GM20431 (cell line): ENCODE results near the gene CDHR4.

ENCODE experiments used
- in situ Hi-C: fragments of 300-500 bp; cut with MseI, MboI; formaldehyde crosslinking; loops from one replicate; pipeline ENCODE4 v1.15.0; 2020; ENCODE audit warnings: low sequenced_read_pairs; ENCODE audit not compliant: unreplicated experiment

Gene CDHR4

DNA sequence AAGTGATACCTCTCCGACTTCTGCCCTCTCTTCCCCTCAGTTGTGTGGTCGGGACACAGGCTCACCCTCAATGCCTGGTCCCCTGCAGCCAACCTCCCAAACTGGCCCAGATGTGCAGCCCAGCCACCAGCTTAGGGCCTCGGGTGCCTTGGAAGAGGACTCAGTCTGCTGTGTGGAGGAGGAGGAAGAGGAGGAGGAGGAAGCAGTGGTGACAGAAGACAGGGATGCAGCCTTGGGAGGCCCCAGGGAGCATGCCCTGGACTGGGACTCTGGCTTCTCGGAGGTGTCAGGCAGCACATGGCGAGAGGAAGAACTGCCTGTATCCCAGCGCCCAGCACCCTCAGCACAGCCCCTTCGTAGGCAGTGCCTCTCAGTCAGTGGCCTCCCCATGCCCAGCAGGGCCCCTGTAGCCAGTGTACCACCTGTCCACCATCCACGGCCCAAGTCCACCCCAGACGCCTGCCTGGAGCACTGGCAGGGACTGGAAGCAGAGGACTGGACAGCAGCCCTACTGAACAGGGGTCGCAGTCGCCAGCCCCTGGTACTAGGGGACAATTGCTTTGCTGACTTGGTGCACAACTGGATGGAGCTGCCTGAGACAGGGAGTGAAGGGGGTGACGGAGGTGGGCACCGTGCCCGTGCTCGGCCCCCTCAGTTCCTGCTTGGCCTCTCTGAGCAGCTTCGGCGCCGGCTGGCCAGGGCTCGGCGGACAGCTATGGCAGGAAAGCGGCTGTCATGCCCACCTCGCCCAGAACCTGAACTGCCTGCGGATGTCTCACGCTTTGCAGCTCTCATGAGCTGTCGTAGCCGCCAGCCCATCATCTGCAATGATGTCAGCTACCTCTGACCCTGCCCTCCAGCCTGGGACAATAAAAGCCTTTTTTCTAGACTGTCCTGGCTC is 4.7 kb upstream of the CDHR4 start:
- in situ Hi-C loops = no loop called here

DNA sequence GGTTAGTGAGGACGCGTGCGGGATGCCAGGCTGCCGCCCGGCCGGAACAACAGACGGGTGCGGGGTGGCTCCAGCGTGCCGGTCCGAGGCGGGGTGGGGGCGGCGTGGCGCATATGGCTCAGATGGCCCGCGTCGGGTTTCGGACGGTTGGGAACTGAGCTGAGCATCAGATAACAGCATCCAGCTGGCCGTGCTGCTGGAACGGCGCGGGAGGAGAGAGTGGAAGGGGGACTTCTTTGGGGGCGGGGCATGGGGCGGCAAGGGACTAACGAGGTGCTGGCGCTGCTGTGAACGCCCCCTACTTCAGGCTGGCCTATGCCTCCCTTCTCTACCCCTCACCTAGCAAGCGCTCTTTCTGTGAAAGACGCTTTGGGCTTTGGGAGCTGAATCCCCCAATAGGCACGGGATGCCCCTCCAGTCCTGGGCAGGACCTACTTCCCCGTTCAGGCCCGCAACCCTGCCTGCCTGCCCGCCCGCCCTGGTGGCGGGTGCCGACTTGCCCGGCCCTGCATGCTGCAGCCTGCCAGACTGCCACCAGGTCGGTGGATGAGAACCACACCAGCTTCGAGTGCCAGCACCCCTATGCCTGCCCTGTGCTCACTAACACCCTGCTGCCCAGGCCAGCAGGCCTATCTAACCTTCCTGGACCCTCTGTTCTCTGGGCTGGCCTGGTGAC is 3.9 kb upstream of the CDHR4 start:
- in situ Hi-C loops = no loop called here

DNA sequence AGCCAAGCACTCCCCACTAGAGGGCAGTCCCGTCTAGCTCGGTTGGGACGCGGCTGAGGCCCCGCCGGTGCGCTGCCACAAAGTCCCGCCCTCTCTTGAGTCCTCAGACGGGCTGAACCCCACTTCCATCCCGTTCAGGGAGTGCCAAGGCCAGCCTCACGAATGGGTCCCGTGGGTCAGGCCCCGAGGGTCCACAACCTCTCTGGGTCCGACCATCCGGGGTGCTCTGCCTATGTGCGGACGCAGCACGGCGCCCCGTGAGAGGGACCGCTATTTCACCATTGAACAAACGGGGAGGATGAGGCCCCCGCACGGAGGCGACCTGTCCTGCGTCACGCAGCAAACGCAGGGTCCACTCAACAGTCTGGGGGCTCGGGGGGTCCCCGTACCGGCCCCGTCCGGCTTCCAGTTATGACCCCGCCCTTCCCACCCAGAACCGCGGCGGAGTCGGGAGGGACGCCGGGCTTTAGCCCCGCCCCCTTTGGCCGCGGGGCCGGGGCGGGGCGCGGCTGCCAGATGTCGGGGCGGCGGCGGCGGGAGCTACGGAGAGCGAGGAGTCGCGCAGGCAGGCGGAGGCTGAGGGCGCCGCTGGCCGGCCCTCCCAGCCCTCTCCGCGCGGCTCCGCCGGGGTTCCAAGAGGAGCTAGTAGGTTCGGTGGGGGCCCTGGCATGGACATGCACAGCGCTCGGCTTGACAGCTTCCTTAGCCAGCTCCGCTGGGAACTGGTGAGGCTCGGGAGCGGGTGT is 3.2 kb upstream of the CDHR4 start, which contains the start of gene INKA1:
TSS of gene INKA1 (plus strand) at position 543 of the 746 bp plus-strand sequence. CDS start at position 675, 132 bp downstream.
- in situ Hi-C loops = no loop called here

DNA sequence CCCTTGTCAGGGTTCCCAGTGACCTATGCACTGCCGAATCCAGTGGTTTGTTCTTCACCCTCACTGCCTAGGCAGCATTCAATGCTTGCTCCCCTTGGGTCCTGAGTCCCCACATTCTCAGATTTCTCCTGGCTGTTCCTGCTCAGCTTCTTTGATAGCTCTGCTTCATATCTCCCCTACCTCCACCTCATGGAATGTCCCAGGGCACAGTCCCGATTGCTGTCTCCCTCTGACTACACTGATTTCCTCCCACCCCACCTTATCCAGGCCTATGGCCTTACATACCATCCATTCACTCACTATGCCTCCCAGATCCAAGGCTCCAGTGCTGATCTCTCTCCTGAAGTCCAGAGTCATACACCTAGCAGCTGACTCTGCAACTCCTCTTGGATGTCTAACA is 1.5 kb upstream of the CDHR4 start:
- in situ Hi-C loops = no loop called here

DNA sequence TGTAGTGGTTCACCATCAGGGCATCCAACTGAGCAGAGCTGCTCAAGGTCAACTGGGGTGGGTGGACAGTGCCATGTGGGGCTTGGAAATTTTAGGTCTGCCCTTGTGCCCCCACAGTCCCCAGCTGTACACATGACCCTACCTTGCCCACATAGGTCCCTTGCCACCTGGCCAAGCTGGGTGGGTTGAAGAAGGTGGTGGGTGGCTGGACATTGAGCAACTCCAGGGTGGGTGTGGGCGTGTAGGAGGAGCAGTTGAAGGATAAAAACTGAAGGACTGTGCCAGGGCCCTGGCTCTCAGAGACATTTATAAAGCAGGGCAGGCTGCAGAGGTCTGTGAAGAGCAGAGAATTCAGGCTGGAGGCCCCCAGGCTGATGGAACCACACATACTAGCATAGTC is 568 bp downstream of the CDHR4 start:
- in situ Hi-C loops = no loop called here

DNA sequence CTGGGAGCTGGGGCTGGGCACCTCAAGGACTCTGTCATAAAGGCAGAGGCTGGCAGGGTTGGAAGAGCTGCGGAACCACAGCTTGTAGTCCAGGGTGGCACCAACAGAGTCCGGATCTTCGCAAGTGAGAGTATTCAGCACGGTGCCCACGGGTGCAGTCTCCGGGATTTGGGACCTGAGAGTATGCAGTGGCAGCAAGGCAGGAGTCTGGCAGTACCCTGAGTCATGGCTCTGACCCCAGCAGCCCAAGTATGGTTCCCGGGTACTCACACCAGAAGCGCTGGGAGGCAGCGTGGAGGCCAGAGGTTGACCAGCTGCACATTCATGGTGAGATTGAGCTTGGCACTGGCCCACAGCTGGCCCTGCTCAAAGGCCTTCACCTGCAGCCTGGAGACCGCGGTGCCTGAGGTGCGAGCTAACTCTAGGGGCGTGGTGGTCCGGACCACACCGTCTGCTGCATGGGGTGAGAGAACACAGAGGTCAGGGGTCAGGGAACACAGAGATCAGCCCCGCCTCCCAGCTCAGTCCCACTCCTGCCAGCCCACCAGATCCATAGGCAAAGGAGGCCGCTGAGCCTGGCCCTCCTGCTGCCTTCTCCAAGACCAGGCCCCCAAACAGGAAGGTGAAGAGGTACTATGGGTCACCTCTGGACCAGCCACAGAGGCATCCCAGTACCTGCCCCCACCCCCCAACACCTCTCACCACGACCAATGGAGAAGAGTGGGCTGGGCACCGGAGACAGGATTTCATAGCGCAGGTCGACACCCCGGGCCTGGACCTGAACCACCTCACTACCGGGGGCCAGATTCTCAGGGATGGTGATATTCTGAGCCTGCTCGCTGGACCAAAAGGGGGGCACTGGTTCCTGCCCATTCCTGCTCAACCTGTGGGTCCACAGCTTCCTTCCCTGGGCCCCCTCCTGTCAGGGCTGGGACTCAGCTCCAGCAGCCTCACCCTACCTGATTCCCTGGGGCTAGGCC is 4.5 kb downstream of the CDHR4 start:
- in situ Hi-C loops = no loop called here

DNA sequence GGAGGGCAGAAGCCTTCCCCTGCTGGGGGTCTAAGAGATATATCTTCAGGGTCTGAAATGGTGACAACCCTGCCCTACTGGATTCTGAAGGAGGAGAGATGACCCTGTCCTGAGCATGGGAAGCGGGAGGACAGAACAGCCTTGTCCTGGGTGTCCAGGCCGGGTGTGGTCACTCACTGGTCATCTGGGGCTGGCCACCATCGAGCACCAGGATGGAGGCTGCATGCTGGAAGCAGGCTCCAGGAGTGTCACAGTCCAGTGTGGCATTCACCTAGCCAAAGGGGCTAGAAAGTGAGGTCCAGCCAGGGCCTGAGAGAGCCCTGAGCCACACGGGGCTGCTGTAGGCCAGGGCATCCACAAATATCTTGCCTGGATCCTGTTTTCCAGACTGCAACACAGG is 5.2 kb downstream of the CDHR4 start:
- in situ Hi-C loops = no loop called here

DNA sequence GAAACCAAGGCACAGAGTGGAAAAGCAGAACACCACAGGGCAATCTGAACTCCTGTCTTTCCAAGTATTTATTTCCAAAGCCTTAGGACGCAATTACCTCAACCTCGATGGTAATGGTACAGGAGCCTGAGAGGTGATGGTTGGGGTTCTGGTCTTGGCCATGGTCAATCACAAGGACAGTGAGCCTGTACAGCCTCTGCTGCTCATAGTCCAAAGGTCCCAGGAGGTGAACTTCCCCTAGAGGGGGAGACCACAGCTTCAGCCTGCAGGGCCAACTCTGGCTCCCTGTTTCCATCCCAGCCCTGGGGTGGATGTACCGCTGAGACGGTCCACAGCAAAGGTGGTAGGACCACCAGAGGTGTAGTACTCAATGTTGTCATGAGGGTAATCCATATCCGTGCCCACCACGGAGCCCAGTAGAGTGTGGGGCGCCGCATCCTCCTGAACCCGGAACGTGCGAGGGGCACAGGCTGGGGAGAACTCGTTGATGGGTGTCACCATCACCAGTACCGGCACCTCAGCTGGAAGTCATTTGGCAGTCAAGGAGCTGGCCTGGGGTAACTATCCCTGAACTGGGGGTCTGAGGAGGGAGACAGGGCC is 6.1 kb downstream of the CDHR4 start:
- in situ Hi-C loops = no loop called here

DNA sequence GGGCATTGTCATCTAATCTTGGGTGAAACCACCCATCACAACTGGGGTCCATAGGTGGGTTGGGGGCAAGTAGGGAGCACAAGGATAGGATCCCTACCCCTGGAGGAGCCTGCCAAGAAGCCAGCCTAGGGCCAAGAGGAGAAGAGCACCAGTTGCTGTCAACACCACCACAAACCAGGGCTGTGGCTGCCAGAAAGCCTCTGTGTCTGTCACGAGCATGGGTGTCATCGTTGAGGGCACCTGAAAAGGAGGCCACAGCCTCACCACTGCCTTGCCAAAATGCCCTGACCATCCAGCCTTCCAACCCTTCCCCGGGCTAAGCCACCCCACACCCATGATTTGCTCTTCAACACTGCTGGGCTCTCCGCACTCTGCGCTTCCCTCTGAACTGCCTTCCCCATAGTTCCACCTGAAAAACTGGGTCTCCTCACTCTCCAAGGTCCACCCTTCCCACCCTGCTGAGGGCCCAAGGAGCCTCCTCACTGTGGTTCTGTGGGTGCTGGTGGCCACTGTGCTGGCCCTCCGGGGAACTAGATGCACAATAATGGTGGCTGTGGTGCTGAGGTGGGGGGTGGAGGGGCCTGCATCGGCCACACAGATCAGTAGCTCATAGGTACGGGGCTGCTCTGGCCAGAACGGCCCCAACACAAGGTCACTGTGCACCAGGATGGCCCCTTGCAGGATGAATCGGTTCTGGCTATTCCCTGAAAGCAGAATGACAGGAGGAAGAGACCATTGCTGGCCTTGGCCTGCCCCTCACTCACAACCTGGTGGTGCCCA is 7.1 kb downstream of the CDHR4 start:
- in situ Hi-C loops = no loop called here

DNA sequence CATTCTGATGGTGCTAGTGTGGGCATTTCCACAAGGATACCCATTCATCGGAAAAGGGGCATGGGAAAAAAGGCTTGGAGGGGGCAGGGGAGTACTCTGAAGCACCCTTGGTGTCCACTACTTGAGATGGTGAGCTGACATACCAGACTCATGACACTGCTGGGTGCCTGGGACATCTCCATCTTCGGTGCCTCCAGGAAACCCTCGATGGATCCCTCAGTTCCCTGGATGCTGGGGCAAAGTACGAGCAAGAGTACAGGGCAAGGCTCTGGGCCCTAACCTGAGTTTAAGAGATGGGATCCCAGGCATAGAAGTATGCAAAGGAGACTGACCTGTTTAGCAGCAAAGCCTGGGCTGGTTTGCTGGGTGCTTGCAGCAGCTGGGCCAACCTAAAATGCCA is 8.1 kb downstream of the CDHR4 start:
- in situ Hi-C loops = no loop called here

DNA sequence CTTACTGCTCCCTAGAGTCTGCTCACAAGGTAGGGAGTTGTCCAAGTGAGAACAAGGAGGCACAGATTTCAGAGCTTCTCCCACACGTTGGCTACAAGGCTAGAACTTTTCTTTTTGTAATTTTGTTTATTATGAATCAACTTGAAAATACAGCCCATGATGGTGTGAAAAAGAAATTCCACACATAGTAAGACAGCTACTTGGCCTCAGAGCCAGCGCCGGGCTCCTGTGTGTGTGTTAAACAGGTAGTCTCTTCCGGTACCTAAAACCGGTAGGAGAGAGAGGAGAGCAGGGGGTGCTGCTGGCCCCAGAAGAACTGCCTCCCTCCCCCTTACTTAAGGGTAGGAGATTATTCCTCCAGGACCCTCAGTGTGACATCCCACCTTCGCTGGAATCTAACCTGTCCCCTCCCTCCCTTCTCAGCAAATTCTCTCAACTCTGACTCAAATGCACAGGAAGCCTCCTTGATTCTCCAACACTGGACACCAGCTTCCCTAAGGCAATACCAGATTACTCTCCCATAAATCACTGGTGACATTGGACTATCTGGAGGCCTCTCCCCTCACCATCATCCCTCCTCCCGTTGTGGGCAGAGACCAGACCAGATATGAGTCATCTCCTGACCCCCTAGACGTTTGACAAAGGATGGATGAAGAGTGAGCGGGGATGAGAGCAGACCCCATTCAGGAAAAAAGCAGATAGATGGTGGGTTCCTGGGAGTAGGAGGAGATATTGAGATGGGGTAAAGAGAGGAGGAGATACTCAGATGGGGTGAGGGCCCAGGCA is 8.9 kb downstream of the CDHR4 start:
- in situ Hi-C loops = no loop called here

DNA sequence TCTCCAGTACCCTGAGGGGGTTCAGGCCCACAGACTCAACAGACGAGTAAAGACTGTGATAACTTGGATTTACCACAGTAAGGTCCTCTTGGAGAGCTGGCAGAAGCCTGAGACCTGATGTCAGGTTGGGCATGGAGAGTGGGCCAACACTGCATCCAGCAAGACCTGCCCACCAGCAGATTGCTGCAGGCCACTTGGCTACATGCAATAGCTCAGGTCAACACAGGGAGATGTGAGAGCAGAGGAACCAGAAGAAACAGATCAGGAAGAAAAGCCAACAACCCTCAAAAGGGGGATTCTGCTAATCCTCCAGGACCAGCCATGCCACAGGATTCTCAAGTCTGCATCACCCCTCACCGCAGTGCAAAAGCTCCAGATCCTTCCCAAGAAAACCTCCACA is 11.6 kb downstream of the CDHR4 start:
- in situ Hi-C loops = no loop called here

DNA sequence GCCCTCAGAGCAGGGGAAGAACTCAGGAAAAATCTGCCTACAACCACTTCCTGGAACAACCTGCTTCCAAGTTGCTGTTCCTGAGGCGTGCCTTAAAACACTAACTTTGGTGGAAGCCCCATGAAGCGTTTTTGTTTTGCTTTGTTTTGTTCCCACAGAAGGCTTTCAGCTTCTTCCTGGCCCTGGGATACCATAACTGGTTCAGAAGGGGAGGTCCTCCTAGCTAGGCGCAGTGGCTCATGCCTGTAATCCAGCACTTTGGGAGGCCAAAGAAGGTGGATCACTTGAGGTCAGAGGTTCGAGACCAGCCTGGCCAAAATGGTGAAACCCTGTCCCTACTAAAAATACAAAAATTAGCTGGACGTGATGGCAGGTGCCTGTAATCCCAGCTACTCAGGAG is 12.1 kb downstream of the CDHR4 start:
- in situ Hi-C loops = no loop called here

DNA sequence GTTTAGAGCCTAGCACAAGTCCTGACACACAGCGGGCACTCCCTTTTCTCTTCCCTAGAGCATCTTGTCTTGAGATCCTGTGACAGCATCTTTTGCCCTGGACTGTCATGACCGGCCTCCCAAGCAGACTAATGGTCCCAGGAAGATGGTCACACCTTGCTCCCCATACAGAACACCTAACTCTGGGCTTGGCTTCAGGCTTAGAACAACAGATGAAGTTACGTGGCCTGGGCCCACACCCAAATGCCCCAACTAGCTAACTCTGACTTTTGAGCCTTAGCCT is 12.6 kb downstream of the CDHR4 start:
- in situ Hi-C loops = no loop called here

DNA sequence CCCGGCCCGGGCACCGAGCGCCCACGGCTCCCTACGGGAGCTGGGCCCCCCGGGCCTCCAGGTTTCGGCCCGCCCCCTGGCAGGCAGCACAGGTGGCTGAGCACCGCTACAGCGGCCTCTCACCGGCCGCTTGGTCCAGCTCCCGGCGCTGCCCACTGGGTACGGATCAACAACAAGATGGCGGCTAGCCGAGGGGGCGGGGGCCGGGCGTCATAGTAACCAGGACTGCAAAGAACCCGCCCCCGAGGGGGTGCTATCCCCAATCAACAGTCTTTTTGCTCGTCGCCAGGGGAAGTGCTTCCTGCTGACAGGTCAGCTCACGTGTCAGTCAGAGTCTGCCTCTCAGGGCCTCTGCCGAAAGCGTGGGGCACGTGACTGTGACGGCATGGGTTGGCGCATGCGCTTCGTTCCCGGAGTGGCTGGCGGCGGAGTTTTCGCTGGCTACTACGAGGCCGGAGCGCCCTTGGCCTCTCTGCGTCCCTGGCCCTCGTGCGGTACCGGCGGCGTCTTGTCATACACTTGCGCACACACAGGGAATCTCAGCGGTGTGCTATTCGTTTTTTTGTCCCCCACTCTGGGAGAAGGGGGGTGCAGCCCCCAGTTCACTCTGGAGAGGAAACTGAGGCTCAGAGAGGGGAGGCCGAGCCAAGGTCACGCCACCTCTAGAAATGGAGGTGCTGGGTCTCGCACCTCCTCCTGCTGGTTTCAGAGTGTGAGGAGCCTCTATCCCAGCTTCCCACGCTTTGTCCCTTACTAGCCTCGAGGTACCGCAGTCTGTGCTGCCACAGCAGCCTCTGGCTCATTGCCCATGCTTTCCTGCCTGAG is 13.1 kb downstream of the CDHR4 start, which contains the start of gene IP6K1:
TSS of gene IP6K1 (minus strand) at position 186 of the 825 bp plus-strand sequence. CDS start 38,502 bp downstream, outside the sequence.
- in situ Hi-C loops = no loop called here

DNA sequence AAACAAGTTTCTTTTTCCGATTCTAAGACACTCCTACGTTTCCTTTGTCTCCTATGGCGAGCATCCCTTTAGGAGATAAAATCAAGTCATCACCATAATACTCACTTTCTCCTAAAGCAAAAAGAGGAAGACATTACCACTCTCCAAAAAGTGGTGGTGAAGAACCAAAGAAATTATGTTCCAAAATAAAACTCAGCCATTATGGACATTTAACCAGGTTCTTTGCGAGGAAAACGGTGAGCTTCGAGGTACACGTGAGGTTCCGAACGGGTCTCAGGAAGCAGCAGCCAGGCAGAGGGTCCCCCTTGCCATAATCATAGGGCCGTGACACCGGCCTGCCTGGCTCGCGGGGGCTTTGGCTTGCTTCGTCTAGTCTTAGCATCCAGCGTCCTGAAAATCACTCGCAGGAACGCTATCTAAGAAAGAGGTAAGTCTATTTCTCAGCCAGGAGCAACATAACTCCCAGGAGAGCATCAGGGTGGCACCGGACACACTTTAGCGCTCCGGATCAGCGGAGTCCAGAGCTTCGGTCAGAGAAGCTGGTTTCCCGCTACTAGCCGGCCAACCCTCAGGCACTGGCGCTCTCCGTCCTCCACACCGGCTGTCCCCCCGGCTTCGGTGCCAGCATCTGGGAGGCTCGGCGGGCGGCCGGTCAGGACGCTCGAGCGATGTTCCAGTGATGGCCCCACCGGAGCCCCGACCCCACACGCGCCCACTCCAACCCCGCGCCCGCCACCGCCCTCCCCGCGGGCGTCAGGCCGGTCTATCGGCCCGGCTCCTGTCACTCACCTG is 13.9 kb downstream of the CDHR4 start:
- in situ Hi-C loops = no loop called here
